Measurements from ENCODE around the gene TRNAU1AP. TPM values are rescaled to one million over a fixed set of nuclear protein-coding genes. Genes with fewer than 3 reads are reported as not detected.
A peak's percentile ranks its signal among the peaks of the same experiment; 100 is the strongest.

Gene TRNAU1AP
- total and polyA plus RNA-seq, 2 of the 13 experiments (the other 11 are each of a cell fraction or from before 2014, with no cell fraction given), result 29.0 to 42.9 TPM

DNA sequence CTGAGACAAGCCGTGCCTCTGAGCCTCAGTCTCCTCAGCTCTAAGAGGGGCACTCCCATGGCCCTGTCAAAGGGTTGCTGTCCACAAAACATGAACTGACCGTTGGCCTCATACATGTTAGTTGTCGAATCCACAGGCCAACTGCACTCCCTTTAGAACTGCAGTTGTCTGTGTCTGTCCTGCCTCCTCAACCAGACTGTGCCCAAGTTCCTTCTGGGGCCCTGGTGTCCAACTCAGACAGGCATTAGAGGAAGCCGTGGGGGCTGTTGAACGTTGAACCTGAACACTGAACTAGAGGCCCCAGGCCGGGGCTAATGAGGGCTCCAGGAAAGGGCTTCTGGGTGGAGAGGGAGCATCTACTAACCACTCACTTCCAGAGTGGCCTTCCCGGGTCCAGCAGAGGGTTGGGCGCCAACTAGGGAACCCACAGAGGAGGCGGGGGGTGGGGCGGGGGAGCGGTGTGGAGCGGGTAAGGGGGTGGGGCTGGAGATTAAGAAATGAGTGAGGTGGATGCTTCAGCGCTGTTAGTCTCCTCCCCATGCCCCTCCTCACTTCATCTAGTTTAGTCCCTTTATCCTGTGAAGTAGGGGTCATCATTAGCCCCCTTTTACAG is 38.9 kb downstream of the TRNAU1AP start, which contains the start of gene RAB42 (continued):
- TF ChIP-seq, protein P1, sequence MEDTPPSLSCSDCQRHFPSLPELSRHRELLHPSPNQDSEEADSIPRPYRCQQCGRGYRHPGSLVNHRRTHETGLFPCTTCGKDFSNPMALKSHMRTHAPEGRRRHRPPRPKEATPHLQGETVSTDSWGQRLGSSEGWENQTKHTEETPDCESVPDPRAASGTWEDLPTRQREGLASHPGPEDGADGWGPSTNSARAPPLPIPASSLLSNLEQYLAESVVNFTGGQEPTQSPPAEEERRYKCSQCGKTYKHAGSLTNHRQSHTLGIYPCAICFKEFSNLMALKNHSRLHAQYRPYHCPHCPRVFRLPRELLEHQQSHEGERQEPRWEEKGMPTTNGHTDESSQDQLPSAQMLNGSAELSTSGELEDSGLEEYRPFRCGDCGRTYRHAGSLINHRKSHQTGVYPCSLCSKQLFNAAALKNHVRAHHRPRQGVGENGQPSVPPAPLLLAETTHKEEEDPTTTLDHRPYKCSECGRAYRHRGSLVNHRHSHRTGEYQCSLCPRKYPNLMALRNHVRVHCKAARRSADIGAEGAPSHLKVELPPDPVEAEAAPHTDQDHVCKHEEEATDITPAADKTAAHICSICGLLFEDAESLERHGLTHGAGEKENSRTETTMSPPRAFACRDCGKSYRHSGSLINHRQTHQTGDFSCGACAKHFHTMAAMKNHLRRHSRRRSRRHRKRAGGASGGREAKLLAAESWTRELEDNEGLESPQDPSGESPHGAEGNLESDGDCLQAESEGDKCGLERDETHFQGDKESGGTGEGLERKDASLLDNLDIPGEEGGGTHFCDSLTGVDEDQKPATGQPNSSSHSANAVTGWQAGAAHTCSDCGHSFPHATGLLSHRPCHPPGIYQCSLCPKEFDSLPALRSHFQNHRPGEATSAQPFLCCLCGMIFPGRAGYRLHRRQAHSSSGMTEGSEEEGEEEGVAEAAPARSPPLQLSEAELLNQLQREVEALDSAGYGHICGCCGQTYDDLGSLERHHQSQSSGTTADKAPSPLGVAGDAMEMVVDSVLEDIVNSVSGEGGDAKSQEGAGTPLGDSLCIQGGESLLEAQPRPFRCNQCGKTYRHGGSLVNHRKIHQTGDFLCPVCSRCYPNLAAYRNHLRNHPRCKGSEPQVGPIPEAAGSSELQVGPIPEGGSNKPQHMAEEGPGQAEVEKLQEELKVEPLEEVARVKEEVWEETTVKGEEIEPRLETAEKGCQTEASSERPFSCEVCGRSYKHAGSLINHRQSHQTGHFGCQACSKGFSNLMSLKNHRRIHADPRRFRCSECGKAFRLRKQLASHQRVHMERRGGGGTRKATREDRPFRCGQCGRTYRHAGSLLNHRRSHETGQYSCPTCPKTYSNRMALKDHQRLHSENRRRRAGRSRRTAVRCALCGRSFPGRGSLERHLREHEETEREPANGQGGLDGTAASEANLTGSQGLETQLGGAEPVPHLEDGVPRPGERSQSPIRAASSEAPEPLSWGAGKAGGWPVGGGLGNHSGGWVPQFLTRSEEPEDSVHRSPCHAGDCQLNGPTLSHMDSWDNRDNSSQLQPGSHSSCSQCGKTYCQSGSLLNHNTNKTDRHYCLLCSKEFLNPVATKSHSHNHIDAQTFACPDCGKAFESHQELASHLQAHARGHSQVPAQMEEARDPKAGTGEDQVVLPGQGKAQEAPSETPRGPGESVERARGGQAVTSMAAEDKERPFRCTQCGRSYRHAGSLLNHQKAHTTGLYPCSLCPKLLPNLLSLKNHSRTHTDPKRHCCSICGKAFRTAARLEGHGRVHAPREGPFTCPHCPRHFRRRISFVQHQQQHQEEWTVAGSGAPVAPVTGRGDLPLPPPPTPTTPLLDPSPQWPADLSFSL (CRISPR knock-in tag; IDR thresholded peaks at IDR 0.05), result no peak
- TF ChIP-seq, protein P2, sequence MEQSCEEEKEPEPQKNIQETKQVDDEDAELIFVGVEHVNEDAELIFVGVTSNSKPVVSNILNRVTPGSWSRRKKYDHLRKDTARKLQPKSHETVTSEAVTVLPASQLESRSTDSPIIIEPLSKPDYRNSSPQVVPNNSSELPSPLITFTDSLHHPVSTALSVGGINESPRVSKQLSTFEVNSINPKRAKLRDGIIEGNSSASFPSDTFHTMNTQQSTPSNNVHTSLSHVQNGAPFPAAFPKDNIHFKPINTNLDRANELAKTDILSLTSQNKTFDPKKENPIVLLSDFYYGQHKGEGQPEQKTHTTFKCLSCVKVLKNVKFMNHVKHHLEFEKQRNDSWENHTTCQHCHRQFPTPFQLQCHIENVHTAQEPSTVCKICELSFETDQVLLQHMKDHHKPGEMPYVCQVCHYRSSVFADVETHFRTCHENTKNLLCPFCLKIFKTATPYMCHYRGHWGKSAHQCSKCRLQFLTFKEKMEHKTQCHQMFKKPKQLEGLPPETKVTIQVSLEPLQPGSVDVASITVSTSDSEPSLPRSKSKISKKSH (CRISPR knock-in tag; IDR thresholded peaks at IDR 0.05; ENCODE audit: borderline replicate concordance), result no peak; the same call in 1 of the 2 replicates
- TF ChIP-seq TEAD3 (CRISPR knock-in tag; optimal IDR thresholded peaks at IDR 0.05; ENCODE audit: borderline replicate concordance), result no peak
- no peak for TF ChIP-seq MLLT10 (CRISPR knock-in tag; IDR thresholded peaks at IDR 0.05)
- TF ChIP-seq HOXD1 (CRISPR knock-in tag; IDR thresholded peaks at IDR 0.05), result no peak
- TF ChIP-seq, protein P3, sequence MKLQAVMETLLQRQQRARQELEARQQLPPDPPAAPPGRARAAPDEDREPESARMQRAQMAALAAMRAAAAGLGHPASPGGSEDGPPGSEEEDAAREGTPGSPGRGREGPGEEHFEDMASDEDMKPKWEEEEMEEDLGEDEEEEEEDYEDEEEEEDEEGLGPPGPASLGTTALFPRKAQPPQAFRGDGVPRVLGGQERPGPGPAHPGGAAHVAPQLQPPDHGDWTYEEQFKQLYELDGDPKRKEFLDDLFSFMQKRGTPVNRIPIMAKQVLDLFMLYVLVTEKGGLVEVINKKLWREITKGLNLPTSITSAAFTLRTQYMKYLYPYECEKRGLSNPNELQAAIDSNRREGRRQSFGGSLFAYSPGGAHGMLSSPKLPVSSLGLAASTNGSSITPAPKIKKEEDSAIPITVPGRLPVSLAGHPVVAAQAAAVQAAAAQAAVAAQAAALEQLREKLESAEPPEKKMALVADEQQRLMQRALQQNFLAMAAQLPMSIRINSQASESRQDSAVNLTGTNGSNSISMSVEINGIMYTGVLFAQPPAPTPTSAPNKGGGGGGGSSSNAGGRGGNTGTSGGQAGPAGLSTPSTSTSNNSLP (IDR thresholded peaks at IDR 0.05; ENCODE audit: low read depth, low read length), result no peak
- TF ChIP-seq, protein P4, sequence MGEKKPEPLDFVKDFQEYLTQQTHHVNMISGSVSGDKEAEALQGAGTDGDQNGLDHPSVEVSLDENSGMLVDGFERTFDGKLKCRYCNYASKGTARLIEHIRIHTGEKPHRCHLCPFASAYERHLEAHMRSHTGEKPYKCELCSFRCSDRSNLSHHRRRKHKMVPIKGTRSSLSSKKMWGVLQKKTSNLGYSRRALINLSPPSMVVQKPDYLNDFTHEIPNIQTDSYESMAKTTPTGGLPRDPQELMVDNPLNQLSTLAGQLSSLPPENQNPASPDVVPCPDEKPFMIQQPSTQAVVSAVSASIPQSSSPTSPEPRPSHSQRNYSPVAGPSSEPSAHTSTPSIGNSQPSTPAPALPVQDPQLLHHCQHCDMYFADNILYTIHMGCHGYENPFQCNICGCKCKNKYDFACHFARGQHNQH (CRISPR knock-in tag; IDR thresholded peaks at IDR 0.05), result no peak
- TF ChIP-seq, protein P5, sequence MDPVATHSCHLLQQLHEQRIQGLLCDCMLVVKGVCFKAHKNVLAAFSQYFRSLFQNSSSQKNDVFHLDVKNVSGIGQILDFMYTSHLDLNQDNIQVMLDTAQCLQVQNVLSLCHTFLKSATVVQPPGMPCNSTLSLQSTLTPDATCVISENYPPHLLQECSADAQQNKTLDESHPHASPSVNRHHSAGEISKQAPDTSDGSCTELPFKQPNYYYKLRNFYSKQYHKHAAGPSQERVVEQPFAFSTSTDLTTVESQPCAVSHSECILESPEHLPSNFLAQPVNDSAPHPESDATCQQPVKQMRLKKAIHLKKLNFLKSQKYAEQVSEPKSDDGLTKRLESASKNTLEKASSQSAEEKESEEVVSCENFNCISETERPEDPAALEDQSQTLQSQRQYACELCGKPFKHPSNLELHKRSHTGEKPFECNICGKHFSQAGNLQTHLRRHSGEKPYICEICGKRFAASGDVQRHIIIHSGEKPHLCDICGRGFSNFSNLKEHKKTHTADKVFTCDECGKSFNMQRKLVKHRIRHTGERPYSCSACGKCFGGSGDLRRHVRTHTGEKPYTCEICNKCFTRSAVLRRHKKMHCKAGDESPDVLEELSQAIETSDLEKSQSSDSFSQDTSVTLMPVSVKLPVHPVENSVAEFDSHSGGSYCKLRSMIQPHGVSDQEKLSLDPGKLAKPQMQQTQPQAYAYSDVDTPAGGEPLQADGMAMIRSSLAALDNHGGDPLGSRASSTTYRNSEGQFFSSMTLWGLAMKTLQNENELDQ (CRISPR knock-in tag; IDR thresholded peaks at IDR 0.05; ENCODE audit: borderline replicate concordance), result no peak
- TF ChIP-seq MBNL3 (CRISPR knock-in tag; conservative IDR thresholded peaks at IDR 0.05), result no peak
- TF ChIP-seq, protein P6, sequence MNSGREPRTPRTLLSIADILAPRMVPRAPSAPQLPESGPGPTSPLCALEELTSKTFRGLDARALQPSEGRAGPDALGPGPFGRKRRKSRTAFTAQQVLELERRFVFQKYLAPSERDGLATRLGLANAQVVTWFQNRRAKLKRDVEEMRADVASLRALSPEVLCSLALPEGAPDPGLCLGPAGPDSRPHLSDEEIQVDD (CRISPR knock-in tag; IDR thresholded peaks at IDR 0.05; ENCODE audit: borderline replicate concordance), result no peak
- TF ChIP-seq FOXC1 (CRISPR knock-in tag; IDR thresholded peaks at IDR 0.05; ENCODE audit: borderline replicate concordance), result no peak
- no peak for TF ChIP-seq MTA1 (CRISPR knock-in tag; IDR thresholded peaks at IDR 0.05; ENCODE audit: borderline replicate concordance)
- TF ChIP-seq ZBTB20 (CRISPR knock-in tag; IDR thresholded peaks at IDR 0.05; ENCODE audit: borderline replicate concordance, low read depth), result no peak
- TF ChIP-seq POLR2A (IDR thresholded peaks at IDR 0.05; ENCODE audit: insufficient read depth in 1 of 2, low read depth in 2 of 2, low read length in 2 of 2), result peak; percentile 54 to 73; a peak in 3 of 4 replicates
- TF ChIP-seq ZFP82 (CRISPR knock-in tag; IDR thresholded peaks at IDR 0.05; ENCODE audit: borderline replicate concordance), result no peak
